WTC11 (cell line): ENCODE measurements around the gene JAGN1. TPM values are rescaled to one million over a fixed set of nuclear protein-coding genes. Genes with fewer than 3 reads are reported as not detected.

Experiments
- ATAC-seq: fragments of 200-7000 bp; cut with Tn5 transposase; 2 replicates; pipeline ENCODE4 v1.10.0; 2021; ENCODE audit warnings: mild to moderate bottlenecking, moderate library complexity
- CTCF ChIA-PET: fragments of 300-600 bp; sonication (Branson Sonifier 250); formaldehyde crosslinking; loops from one replicate; lab custom pipeline; 2021; ENCODE audit warnings: antibody characterized with exemption; lab: Charles Lee
- POLR2A ChIA-PET: fragments of 350-600 bp; sonication (Branson Sonifier 250); formaldehyde crosslinking; loops from one replicate; lab custom pipeline; 2021; ENCODE audit warnings: antibody characterized with exemption; lab: Charles Lee
- DNase-seq: peaks from one replicate; pipeline ENCODE4 v3.0.0; 2021; ENCODE audit warnings: low spot score
- H3K27ac Mint-ChIP-seq: 2 replicates; pipeline ENCODE4 v1.8.0; 2021; ENCODE audit warnings: mixed read lengths
- H3K27me3 Mint-ChIP-seq: 2 replicates; pipeline ENCODE4 v1.8.0; 2021; ENCODE audit warnings: low read depth, mild to moderate bottlenecking, moderate library complexity, mixed read lengths
- H3K36me3 Mint-ChIP-seq: 2 replicates; pipeline ENCODE4 v1.8.0; 2021; ENCODE audit warnings: mixed read lengths
- H3K4me1 Mint-ChIP-seq: 2 replicates; pipeline ENCODE4 v1.8.0; 2022; ENCODE audit warnings: mixed read lengths
- H3K4me3 Mint-ChIP-seq: 2 replicates; pipeline ENCODE4 v1.8.0; 2021; ENCODE audit warnings: mild to moderate bottlenecking, moderate library complexity, mixed read lengths
- H3K9me3 Mint-ChIP-seq: 2 replicates; pipeline ENCODE4 v1.8.0; 2021; ENCODE audit warnings: mixed read lengths
- ATF2 ChIP-seq: sonication (generic); formaldehyde crosslinking; IDR thresholded peaks from 2 replicates; pipeline ENCODE4 v1.8.1; 2022; ENCODE audit warnings: low read depth, missing genetic modification reagents, borderline replicate concordance
- ELF4 ChIP-seq: sonication (generic); formaldehyde crosslinking; IDR thresholded peaks from 2 replicates; pipeline ENCODE4 v1.8.1; 2022; ENCODE audit warnings: low read depth, mild to moderate bottlenecking, moderate library complexity, missing genetic modification reagents
- ESRRA ChIP-seq: sonication (generic); formaldehyde crosslinking; IDR thresholded peaks from 2 replicates; pipeline ENCODE4 v1.8.1; 2022; ENCODE audit warnings: mild to moderate bottlenecking, missing genetic modification reagents, borderline replicate concordance
- GTF2I ChIP-seq: fragments of 250-450 bp; sonication (Bioruptor Pico); conservative IDR thresholded peaks from 2 replicates; pipeline ENCODE4 v1.4.0; 2021; ENCODE audit warnings: mild to moderate bottlenecking
- HMGA2 ChIP-seq: fragments of 250-450 bp; sonication (Bioruptor Pico); IDR thresholded peaks from 2 replicates; pipeline ENCODE4 v1.4.0; 2021; ENCODE audit warnings: mild to moderate bottlenecking, moderate library complexity
- MYBL2 ChIP-seq: sonication (generic); formaldehyde crosslinking; IDR thresholded peaks from 2 replicates; pipeline ENCODE4 v1.8.1; 2023; ENCODE audit warnings: mild to moderate bottlenecking, moderate library complexity, missing genetic modification reagents
- PRDM15 ChIP-seq: sonication (generic); formaldehyde crosslinking; IDR thresholded peaks from 2 replicates; pipeline ENCODE4 v1.8.0; 2022; ENCODE audit warnings: missing genetic modification reagents
- SMAD3 ChIP-seq: sonication (generic); formaldehyde crosslinking; IDR thresholded peaks from 2 replicates; pipeline ENCODE4 v1.8.0; 2022; ENCODE audit warnings: missing genetic modification reagents, mild to moderate bottlenecking, borderline replicate concordance
- SOX15 ChIP-seq: fragments of 250-450 bp; sonication (Bioruptor Pico); IDR thresholded peaks from 2 replicates; pipeline ENCODE4 v1.9.0; 2021; ENCODE audit warnings: mild to moderate bottlenecking
- TCF7 ChIP-seq: sonication (generic); formaldehyde crosslinking; IDR thresholded peaks from 2 replicates; pipeline ENCODE4 v1.8.0; 2022; ENCODE audit warnings: mild to moderate bottlenecking, low read depth, missing genetic modification reagents, moderate library complexity
- TEAD1 ChIP-seq: sonication (generic); formaldehyde crosslinking; IDR thresholded peaks from 2 replicates; pipeline ENCODE4 v1.8.0; 2022; ENCODE audit warnings: mild to moderate bottlenecking, missing genetic modification reagents
- total RNA-seq: library from RNA; stranded (reverse); gene quantifications from 3 replicates; pipeline ENCODE4 v1.2.3, GENCODE V29; 2021
- TF ChIP-seq, protein P1 (sequence below): sonication (generic); formaldehyde crosslinking; IDR thresholded peaks from 2 replicates; pipeline ENCODE4 v1.8.1; 2023; ENCODE audit warnings: mild to moderate bottlenecking, missing genetic modification reagents, moderate library complexity
- TF ChIP-seq, protein P2 (sequence below): fragments of 250-450 bp; sonication (Bioruptor Pico); IDR thresholded peaks from 2 replicates; pipeline ENCODE4 v1.9.0; 2021; ENCODE audit warnings: mild to moderate bottlenecking
- TF ChIP-seq, protein P3 (sequence below): sonication (generic); formaldehyde crosslinking; conservative IDR thresholded peaks from 2 replicates; pipeline ENCODE4 v1.8.1; 2022; ENCODE audit warnings: mild to moderate bottlenecking, missing genetic modification reagents
- TF ChIP-seq, protein P4 (sequence below): sonication (generic); formaldehyde crosslinking; IDR thresholded peaks from 2 replicates; pipeline ENCODE4 v1.8.0; 2023; ENCODE audit warnings: missing genetic modification reagents
- TF ChIP-seq, protein P5 (sequence below): sonication (generic); formaldehyde crosslinking; IDR thresholded peaks from 2 replicates; pipeline ENCODE4 v1.8.1; 2022; ENCODE audit warnings: mild to moderate bottlenecking, missing genetic modification reagents, moderate library complexity, borderline replicate concordance
- TF ChIP-seq, protein P6 (sequence below): fragments of 200-600 bp; IDR thresholded peaks from 2 replicates; pipeline ENCODE4 v1.8.0; 2022; ENCODE audit warnings: antibody characterized with exemption

JAGN1 gene
- total RNA-seq, 1 experiment from 2014 or later, result 25.6 TPM

DNA sequence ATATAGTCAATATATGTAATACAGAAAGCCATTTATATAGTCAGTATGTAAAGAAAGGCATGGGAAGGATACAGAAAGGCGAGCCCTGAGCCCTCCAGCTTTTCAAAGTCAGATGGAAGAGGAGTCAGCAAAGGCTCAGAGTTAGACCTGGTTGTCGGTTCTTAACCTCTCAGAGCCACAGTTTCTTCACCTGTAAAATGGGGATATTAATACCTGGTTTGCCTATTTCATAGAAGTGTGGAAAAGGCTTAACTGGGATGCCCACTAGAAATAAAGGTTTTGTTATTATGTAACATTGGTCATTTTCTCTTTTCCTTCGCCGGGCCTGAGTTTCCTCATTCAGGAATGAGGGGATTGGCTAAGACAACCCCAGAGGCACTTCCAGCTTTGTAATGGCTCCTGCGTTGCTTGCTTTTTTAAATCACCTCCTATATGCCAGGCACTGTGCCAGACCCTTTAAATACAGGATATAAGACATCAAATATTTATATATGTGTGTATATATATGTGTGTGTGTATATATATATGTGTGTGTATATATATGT lies 45.6 kb downstream of the JAGN1 start (continued):
- TF ChIP-seq ESRRA (CRISPR knock-in tag) (no peak), TCF7 (no peak), PRDM15 (no peak)
- TF ChIP-seq, protein P1, sequence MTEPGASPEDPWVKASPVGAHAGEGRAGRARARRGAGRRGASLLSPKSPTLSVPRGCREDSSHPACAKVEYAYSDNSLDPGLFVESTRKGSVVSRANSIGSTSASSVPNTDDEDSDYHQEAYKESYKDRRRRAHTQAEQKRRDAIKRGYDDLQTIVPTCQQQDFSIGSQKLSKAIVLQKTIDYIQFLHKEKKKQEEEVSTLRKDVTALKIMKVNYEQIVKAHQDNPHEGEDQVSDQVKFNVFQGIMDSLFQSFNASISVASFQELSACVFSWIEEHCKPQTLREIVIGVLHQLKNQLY (CRISPR knock-in tag), result no peak
- TF ChIP-seq, all 79 proteins: peak for 0

- H3K4me1 Mint-ChIP-seq, result peaks cover 12% of the 10 kb centered on the region
- H3K36me3 Mint-ChIP-seq, result peaks cover 34% of the 10 kb centered on the region
- no peak for TF ChIP-seq GTF2I (CRISPR knock-in tag)
- no peak for TF ChIP-seq ATF2
- no peak for TF ChIP-seq SMAD3 (CRISPR knock-in tag)
- no peak for TF ChIP-seq SOX15
- no peak for TF ChIP-seq MYBL2 (CRISPR knock-in tag)
- TF ChIP-seq, protein P2, sequence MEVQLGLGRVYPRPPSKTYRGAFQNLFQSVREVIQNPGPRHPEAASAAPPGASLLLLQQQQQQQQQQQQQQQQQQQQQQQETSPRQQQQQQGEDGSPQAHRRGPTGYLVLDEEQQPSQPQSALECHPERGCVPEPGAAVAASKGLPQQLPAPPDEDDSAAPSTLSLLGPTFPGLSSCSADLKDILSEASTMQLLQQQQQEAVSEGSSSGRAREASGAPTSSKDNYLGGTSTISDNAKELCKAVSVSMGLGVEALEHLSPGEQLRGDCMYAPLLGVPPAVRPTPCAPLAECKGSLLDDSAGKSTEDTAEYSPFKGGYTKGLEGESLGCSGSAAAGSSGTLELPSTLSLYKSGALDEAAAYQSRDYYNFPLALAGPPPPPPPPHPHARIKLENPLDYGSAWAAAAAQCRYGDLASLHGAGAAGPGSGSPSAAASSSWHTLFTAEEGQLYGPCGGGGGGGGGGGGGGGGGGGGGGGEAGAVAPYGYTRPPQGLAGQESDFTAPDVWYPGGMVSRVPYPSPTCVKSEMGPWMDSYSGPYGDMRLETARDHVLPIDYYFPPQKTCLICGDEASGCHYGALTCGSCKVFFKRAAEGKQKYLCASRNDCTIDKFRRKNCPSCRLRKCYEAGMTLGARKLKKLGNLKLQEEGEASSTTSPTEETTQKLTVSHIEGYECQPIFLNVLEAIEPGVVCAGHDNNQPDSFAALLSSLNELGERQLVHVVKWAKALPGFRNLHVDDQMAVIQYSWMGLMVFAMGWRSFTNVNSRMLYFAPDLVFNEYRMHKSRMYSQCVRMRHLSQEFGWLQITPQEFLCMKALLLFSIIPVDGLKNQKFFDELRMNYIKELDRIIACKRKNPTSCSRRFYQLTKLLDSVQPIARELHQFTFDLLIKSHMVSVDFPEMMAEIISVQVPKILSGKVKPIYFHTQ (CRISPR knock-in tag), result no peak
- no peak for TF ChIP-seq TEAD1 (CRISPR knock-in tag)
- TF ChIP-seq ELF4, result no peak
- TF ChIP-seq HMGA2 (CRISPR knock-in tag), result no peak
- TF ChIP-seq, protein P3, sequence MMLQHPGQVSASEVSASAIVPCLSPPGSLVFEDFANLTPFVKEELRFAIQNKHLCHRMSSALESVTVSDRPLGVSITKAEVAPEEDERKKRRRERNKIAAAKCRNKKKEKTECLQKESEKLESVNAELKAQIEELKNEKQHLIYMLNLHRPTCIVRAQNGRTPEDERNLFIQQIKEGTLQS (CRISPR knock-in tag), result no peak
- TF ChIP-seq, protein P4, sequence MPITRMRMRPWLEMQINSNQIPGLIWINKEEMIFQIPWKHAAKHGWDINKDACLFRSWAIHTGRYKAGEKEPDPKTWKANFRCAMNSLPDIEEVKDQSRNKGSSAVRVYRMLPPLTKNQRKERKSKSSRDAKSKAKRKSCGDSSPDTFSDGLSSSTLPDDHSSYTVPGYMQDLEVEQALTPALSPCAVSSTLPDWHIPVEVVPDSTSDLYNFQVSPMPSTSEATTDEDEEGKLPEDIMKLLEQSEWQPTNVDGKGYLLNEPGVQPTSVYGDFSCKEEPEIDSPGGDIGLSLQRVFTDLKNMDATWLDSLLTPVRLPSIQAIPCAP (CRISPR knock-in tag), result no peak
- TF ChIP-seq, protein P5, sequence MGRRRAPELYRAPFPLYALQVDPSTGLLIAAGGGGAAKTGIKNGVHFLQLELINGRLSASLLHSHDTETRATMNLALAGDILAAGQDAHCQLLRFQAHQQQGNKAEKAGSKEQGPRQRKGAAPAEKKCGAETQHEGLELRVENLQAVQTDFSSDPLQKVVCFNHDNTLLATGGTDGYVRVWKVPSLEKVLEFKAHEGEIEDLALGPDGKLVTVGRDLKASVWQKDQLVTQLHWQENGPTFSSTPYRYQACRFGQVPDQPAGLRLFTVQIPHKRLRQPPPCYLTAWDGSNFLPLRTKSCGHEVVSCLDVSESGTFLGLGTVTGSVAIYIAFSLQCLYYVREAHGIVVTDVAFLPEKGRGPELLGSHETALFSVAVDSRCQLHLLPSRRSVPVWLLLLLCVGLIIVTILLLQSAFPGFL (CRISPR knock-in tag), result no peak
- TF ChIP-seq, protein P6, sequence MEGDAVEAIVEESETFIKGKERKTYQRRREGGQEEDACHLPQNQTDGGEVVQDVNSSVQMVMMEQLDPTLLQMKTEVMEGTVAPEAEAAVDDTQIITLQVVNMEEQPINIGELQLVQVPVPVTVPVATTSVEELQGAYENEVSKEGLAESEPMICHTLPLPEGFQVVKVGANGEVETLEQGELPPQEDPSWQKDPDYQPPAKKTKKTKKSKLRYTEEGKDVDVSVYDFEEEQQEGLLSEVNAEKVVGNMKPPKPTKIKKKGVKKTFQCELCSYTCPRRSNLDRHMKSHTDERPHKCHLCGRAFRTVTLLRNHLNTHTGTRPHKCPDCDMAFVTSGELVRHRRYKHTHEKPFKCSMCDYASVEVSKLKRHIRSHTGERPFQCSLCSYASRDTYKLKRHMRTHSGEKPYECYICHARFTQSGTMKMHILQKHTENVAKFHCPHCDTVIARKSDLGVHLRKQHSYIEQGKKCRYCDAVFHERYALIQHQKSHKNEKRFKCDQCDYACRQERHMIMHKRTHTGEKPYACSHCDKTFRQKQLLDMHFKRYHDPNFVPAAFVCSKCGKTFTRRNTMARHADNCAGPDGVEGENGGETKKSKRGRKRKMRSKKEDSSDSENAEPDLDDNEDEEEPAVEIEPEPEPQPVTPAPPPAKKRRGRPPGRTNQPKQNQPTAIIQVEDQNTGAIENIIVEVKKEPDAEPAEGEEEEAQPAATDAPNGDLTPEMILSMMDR, result no peak
- H3K9me3 Mint-ChIP-seq, result peaks cover 3% of the 10 kb centered on the region; the same call in 1 of the 2 replicates
- H3K27me3 Mint-ChIP-seq, result no peaks in the 10 kb centered on the region
- no peak overlapping the region for H3K27ac Mint-ChIP-seq
- POLR2A ChIA-PET, result no interaction called here
- no peak overlapping the region for H3K4me3 Mint-ChIP-seq
- CTCF ChIA-PET, result no interaction called here
- DNase-seq (no peak), ATAC-seq (no peak)
Observed at GRCh38 chr3:9937486-9938238, 47.3 kb downstream of the JAGN1 start.
